IMR-90 (cell line): ENCODE data around the gene EDN2.

ENCODE experiments used
- CEBPB ChIP-seq: IDR thresholded peaks from 2 replicates; pipeline ENCODE4 v1.6.1; 2012; ENCODE audit warnings: low read depth, low read length, improper control_type of control experiment
- MAFK ChIP-seq: IDR thresholded peaks from 2 replicates; pipeline ENCODE4 v1.6.1; 2012; ENCODE audit warnings: low read depth, low read length, improper control_type of control experiment
- MXI1 ChIP-seq: IDR thresholded peaks from 2 replicates; pipeline ENCODE4 v1.6.1; 2012; ENCODE audit warnings: low read depth, mild to moderate bottlenecking, low read length, moderate library complexity, borderline replicate concordance
- POLR2A ChIP-seq: IDR thresholded peaks from 2 replicates; pipeline ENCODE4 v1.6.1; 2012; ENCODE audit warnings: mild to moderate bottlenecking, low read depth, low read length
- TF ChIP-seq, protein P1 (sequence below): conservative IDR thresholded peaks from 2 replicates; pipeline ENCODE4 v1.5.1; 2012; ENCODE audit warnings: mild to moderate bottlenecking, low read depth, low read length, improper control_type of control experiment
- TF ChIP-seq, protein P2 (sequence below): fragments of 150-350 bp; IDR thresholded peaks from 2 replicates; pipeline ENCODE4 v1.6.1; 2017; ENCODE audit warnings: mild to moderate bottlenecking, antibody characterized with exemption, low read length, low read depth

DNA sequence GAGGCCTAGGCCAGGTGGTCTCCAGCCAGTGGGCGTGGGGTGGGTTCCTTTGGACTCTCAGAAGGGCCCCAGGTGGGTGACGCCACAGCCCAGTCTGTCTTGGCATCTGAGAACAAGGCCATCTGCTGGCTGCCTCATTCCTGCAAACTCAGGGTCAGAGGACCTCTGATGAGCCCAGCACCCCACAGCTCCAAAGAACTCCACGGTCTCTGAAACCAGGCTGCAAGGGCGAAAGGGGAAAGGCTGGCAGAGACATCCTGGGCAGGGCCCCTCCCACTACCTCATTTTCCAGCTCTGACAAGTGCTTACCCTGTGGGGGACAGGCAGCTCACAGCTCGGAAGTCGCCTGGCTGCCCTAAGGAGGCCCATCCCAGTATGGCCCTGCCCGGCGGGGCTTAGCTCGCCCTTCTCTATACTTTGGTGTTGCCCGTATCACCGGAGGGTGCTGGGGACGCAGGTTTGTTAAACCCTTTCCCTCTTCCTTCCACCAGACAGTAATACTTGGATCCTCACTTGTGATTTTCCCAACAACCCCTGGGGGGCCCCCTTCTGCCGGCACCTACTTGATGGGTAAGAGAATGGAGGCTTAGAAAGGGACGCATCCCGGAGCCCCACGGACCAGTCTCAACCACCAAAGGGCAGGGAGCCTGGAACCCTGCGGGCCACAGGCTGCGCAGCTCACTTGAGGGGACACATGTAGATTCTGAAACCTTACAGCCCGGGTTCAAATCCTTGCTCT lies 10.9 kb upstream of the EDN2 start:
- TF ChIP-seq, protein P1, sequence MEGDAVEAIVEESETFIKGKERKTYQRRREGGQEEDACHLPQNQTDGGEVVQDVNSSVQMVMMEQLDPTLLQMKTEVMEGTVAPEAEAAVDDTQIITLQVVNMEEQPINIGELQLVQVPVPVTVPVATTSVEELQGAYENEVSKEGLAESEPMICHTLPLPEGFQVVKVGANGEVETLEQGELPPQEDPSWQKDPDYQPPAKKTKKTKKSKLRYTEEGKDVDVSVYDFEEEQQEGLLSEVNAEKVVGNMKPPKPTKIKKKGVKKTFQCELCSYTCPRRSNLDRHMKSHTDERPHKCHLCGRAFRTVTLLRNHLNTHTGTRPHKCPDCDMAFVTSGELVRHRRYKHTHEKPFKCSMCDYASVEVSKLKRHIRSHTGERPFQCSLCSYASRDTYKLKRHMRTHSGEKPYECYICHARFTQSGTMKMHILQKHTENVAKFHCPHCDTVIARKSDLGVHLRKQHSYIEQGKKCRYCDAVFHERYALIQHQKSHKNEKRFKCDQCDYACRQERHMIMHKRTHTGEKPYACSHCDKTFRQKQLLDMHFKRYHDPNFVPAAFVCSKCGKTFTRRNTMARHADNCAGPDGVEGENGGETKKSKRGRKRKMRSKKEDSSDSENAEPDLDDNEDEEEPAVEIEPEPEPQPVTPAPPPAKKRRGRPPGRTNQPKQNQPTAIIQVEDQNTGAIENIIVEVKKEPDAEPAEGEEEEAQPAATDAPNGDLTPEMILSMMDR: peak; percentile 34; the same call in 1 of the 2 replicates
- TF ChIP-seq MAFK: no peak
- no peak for TF ChIP-seq POLR2A
- TF ChIP-seq, protein P2, sequence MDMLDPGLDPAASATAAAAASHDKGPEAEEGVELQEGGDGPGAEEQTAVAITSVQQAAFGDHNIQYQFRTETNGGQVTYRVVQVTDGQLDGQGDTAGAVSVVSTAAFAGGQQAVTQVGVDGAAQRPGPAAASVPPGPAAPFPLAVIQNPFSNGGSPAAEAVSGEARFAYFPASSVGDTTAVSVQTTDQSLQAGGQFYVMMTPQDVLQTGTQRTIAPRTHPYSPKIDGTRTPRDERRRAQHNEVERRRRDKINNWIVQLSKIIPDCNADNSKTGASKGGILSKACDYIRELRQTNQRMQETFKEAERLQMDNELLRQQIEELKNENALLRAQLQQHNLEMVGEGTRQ: no peak
- TF ChIP-seq MXI1: no peak
- TF ChIP-seq CEBPB: no peak
